Type B pancreatic cell (in vitro differentiated cells): ENCODE measurements around the gene HDDC2. TPM values are rescaled to one million over a fixed set of nuclear protein-coding genes. Genes with fewer than 3 reads are reported as not detected.

Experiments used
- DNase-seq: peaks from one replicate; pipeline ENCODE4 v3.0.0; 2021; ENCODE audit warnings: mixed read lengths; ENCODE audit not compliant: unreplicated experiment; ENCODE audit errors: extremely low spot score
- H3K27ac Mint-ChIP-seq: 2 replicates; pipeline ENCODE4 v1.8.0; 2021; ENCODE audit warnings: mild to moderate bottlenecking, mixed read lengths
- H3K27me3 Mint-ChIP-seq: 2 replicates; pipeline ENCODE4 v1.8.0; 2021; ENCODE audit warnings: mixed read lengths
- H3K36me3 Mint-ChIP-seq: 2 replicates; pipeline ENCODE4 v1.8.0; 2021; ENCODE audit warnings: mixed read lengths
- H3K4me1 Mint-ChIP-seq: one replicate; pipeline ENCODE4 v1.8.0; 2021; ENCODE audit warnings: mixed read lengths; ENCODE audit not compliant: unreplicated experiment
- H3K4me3 Mint-ChIP-seq: 2 replicates; pipeline ENCODE4 v1.8.0; 2021; ENCODE audit warnings: mild to moderate bottlenecking, mixed read lengths
- H3K9me3 Mint-ChIP-seq: 2 replicates; pipeline ENCODE4 v1.8.0; 2021; ENCODE audit warnings: mixed read lengths
- CTCF ChIP-seq: fragments of 200-600 bp; sonication (generic); conservative IDR thresholded peaks from 2 replicates; pipeline ENCODE4 v1.5.0; 2021; ENCODE audit warnings: antibody characterized with exemption, mild to moderate bottlenecking
- total RNA-seq: library from RNA; stranded (reverse); gene quantifications from 2 replicates; pipeline ENCODE4 v1.2.1, GENCODE V29; 2021; ENCODE audit warnings: low replicate concordance

HDDC2 gene
- total RNA-seq, 1 donor from 2014 or later: 90.0 TPM

- Mint-ChIP-seq H3K27ac (no peak overlapping the region), H3K4me1 (peaks cover 10% of the 10 kb centered on the region)
Observed at GRCh38 chr6:125312478-125312877, 10.7 kb upstream of the HDDC2 start.

GRCh38 chr6:125310994-125311649, 9.4 kb upstream of the HDDC2 start:
- Mint-ChIP-seq H3K36me3 (no peaks in the 10 kb centered on the region), H3K27me3 (peaks cover 3% of the 10 kb centered on the region), H3K4me1 (peaks cover 14% of the 10 kb centered on the region), H3K27ac (no peak overlapping the region), H3K4me3 (no peak overlapping the region), H3K9me3 (no peaks in the 10 kb centered on the region)
- TF ChIP-seq CTCF: peak; percentile 92
- no peak for DNase-seq

More at GRCh38 chr6:125312478-125312877, 10.7 kb upstream of the HDDC2 start:
- no peaks in the 10 kb centered on the region for H3K36me3 Mint-ChIP-seq
- peaks cover 3% of the 10 kb centered on the region for H3K27me3 Mint-ChIP-seq
- DNase-seq: no peak
- no peak for TF ChIP-seq CTCF
- no peak overlapping the region for H3K4me3 Mint-ChIP-seq
- H3K9me3 Mint-ChIP-seq: no peaks in the 10 kb centered on the region

GRCh38 chr6:125307964-125308615, 6.3 kb upstream of the HDDC2 start:
- Mint-ChIP-seq H3K4me1 (peaks cover 14% of the 10 kb centered on the region), H3K4me3 (no peak overlapping the region), H3K27me3 (peaks cover 3% of the 10 kb centered on the region), H3K9me3 (peaks cover 7% of the 10 kb centered on the region), H3K36me3 (no peaks in the 10 kb centered on the region), H3K27ac (no peak overlapping the region)
- DNase-seq: no peak
- no peak for TF ChIP-seq CTCF

GRCh38 chr6:125307150-125307838, 5.5 kb upstream of the HDDC2 start:
- TF ChIP-seq CTCF: no peak
- Mint-ChIP-seq H3K9me3 (peaks cover 13% of the 10 kb centered on the region), H3K27ac (no peak overlapping the region), H3K36me3 (no peaks in the 10 kb centered on the region), H3K27me3 (peaks cover 3% of the 10 kb centered on the region), H3K4me1 (peaks cover 12% of the 10 kb centered on the region), H3K4me3 (no peak overlapping the region)
- no peak for DNase-seq

- TF ChIP-seq CTCF: no peak
- Mint-ChIP-seq H3K27ac (no peak overlapping the region), H3K4me3 (no peak overlapping the region), H3K9me3 (peaks cover 13% of the 10 kb centered on the region), H3K4me1 (peaks cover 9% of the 10 kb centered on the region), H3K36me3 (no peaks in the 10 kb centered on the region), H3K27me3 (peaks cover 3% of the 10 kb centered on the region)
- DNase-seq: no peak
Observed at GRCh38 chr6:125306756-125307149, 5.0 kb upstream of the HDDC2 start.
